GM19035 (cell line): Measurements from ENCODE around the gene OR4D11.
A peak's percentile ranks its signal among the peaks of the same experiment; 100 is the strongest.
"Not testable (repeated sequence)": the region's sequence is repeated elsewhere in the genome, so short reads cannot be mapped to it uniquely, and the experiment has no call there.

ENCODE experiments used
- ATAC-seq: cut with Tn5 transposase; IDR thresholded peaks from one replicate; pipeline ENCODE4 v1.9.1; 2021; ENCODE audit not compliant: unreplicated experiment

OR4D11 gene

GRCh38 chr11:59503276-59503675, at the start of gene OR4D11:
OR4D11 (plus strand) TSS chr11:59503576; CDS start chr11:59503576, 0 bp downstream.
- ATAC-seq = no peak

GRCh38 chr11:59456661-59457060, 46.7 kb upstream of the OR4D11 start, which contains the start of gene OR4D6:
OR4D6 (plus strand) TSS chr11:59456961; CDS start chr11:59456961, 0 bp downstream.
- ATAC-seq = no peak

GRCh38 chr11:59459916-59460315, 43.5 kb upstream of the OR4D11 start:
- ATAC-seq = no peak

- no peak for ATAC-seq
These were observed 40.2 kb upstream of the OR4D11 start for GRCh38 chr11:59463190-59463641.

- ATAC-seq = no peak
These were observed 30.4 kb upstream of the OR4D11 start, which contains the start of gene OR4D10 for GRCh38 chr11:59473015-59473414. OR4D10 (plus strand) TSS chr11:59473315; CDS start chr11:59477430, 4,115 bp downstream.

GRCh38 chr11:59475176-59475575, 28.2 kb upstream of the OR4D11 start:
- ATAC-seq = no peak

GRCh38 chr11:59479906-59480305, 23.5 kb upstream of the OR4D11 start:
- no peak for ATAC-seq

- no peak for ATAC-seq
These were observed 23.0 kb upstream of the OR4D11 start for GRCh38 chr11:59480359-59480758.

- peak; percentile 56 for ATAC-seq
These were observed 1.4 kb upstream of the OR4D11 start for GRCh38 chr11:59501931-59502330.

GRCh38 chr11:59510941-59511589, 7.7 kb downstream of the OR4D11 start, which contains the start of gene OR4D9:
OR4D9 (plus strand) TSS chr11:59511539; CDS start chr11:59514913, 3,374 bp downstream.
- no peak for ATAC-seq

- ATAC-seq = no peak
These were observed 8.3 kb downstream of the OR4D11 start for GRCh38 chr11:59511675-59512074.

GRCh38 chr11:59520139-59520538, 16.8 kb downstream of the OR4D11 start:
- ATAC-seq = not testable (repeated sequence)

- no peak for ATAC-seq
These were observed 17.4 kb downstream of the OR4D11 start for GRCh38 chr11:59520741-59521140.

GRCh38 chr11:59523541-59523940, 20.2 kb downstream of the OR4D11 start:
- no peak for ATAC-seq

GRCh38 chr11:59528711-59529110, 25.3 kb downstream of the OR4D11 start:
- ATAC-seq = no peak

GRCh38 chr11:59532620-59533019, 29.2 kb downstream of the OR4D11 start:
- ATAC-seq = no peak

- no peak for ATAC-seq
These were observed 31.3 kb downstream of the OR4D11 start for GRCh38 chr11:59534676-59535075.

GRCh38 chr11:59542142-59542810, 38.9 kb downstream of the OR4D11 start:
- ATAC-seq = no peak

GRCh38 chr11:59543713-59544112, 40.3 kb downstream of the OR4D11 start:
- not testable (repeated sequence) for ATAC-seq

GRCh38 chr11:59544869-59545178, 41.4 kb downstream of the OR4D11 start:
- no peak for ATAC-seq

GRCh38 chr11:59545179-59546020, 42.0 kb downstream of the OR4D11 start:
- no peak for ATAC-seq
